Right lobe of liver (tissue), 6 donors: Measurements from ENCODE around the gene ETS2. TPM values are rescaled to one million over a fixed set of nuclear protein-coding genes. Genes with fewer than 3 reads are reported as not detected.

Experiments
- ATAC-seq, 4 donors: fragments of 200-7000 bp; cut with Tn5 transposase; one replicate each; pipeline ENCODE4 v1.9.1; 2020; ENCODE audit warnings: mild to moderate bottlenecking in 4 of 4, moderate library complexity in 4 of 4
- DNase-seq, 3 donors: peaks; one replicate each; pipeline ENCODE4 v3.0.0-alpha.2; 2020
- H3K27ac ChIP-seq, 3 donors: fragments of 200-600 bp; one replicate each; pipeline ENCODE4 v1.8.0; 2022
- H3K27me3 ChIP-seq, 2 donors: fragments of 200-600 bp; one replicate each; pipeline ENCODE4 v1.8.0; 2022
- H3K36me3 ChIP-seq, 4 donors: fragments of 200-600 bp; sonication (generic) in 1 of 4; one replicate each; pipeline versions ENCODE4 v1.5.1 to v1.8.0; 2017 to 2022; ENCODE audit warnings: control low read depth in 1 of 4
- H3K4me1 ChIP-seq, 4 donors: fragments of 200-600 bp; sonication (generic) in 1 of 4; one replicate each; pipeline versions ENCODE4 v1.5.1 to v1.8.0; 2017 to 2022; ENCODE audit warnings: control low read depth in 1 of 4
- H3K4me3 ChIP-seq, 3 donors: fragments of 200-600 bp; one replicate each; pipeline ENCODE4 v1.8.0; 2022
- H3K9me3 ChIP-seq, 4 donors: fragments of 200-600 bp; sonication (generic) in 1 of 4; one replicate each; pipeline versions ENCODE4 v1.5.1 to v1.8.0; 2017 to 2022; ENCODE audit warnings: control low read depth in 1 of 4
- CTCF ChIP-seq, 4 donors: fragments of 200-600 bp in 3 of 4; fragments of 450-650 bp in 1 of 4; IDR thresholded peaks; one replicate each; pipeline versions ENCODE4 v1.5.1 to v1.8.0; 2016 to 2022; ENCODE audit warnings: antibody characterized with exemption in 4 of 4, mild to moderate bottlenecking in 2 of 4
- POLR2A ChIP-seq: fragments of 450-650 bp; IDR thresholded peaks from one replicate; pipeline ENCODE4 v1.6.1; 2017; ENCODE audit warnings: antibody characterized with exemption, mild to moderate bottlenecking
- WGBS: methylation state at CpG from one replicate; pipeline ENCODE4 v1.1.6; 2018; ENCODE audit warnings: low coverage, low lambda C conversion rate; ENCODE audit not compliant: insufficient coverage; ENCODE audit errors: missing lambda C conversion rate; 5-methylcytosine and 5-hydroxymethylcytosine counted together
- intact Hi-C, 2 donors: fragments of 100-400 bp; cut with DNase I; formaldehyde crosslinking; loops; one replicate each; pipeline versions ENCODE4 v1.11.2 to v1.14.1; 2022
- total RNA-seq, 6 experiments: library from RNA; depleted of rRNA in 2 of 6; stranded (reverse); fragments of >200 nt in 2 of 6; fragmentation: NEBNext Ultra II Directional in 3 of 6; extraction: Animal tissue kit (Norgen Biotek cat#: 25700) in 3 of 6; gene quantifications; one replicate each; pipeline versions ENCODE4 v1.1.0 to v1.2.4, GENCODE V29; 2016 to 2023
- donor health status: DM: no; HTN: yes; CAD: no.
- donor health status: DM: no; HTN: no; CAD: no.
- donor health status: DM: no; HTN: no; CAD: no.
- donor health status: DM: no; HTN: yes; CAD: no.
- donor health status: DM: no; HTN: yes; CAD: no.

The ETS2 gene
- total RNA-seq, 6 experiments from 2014 or later: 38.3 to 252 (median 129) TPM

- intact Hi-C loops: no loop called here
- TF ChIP-seq CTCF (IDR thresholded peaks at IDR 0.05) (no peak), POLR2A (no peak)
- H3K27me3 ChIP-seq: no peaks in the 10 kb centered on the region
- peaks cover 0 to 28% (median 15%) of the 10 kb centered on the region in 4 donors for H3K36me3 ChIP-seq
- H3K4me1 ChIP-seq: peaks cover 0 to 47% (median 12%) of the 10 kb centered on the region in 4 donors
- DNase-seq (no peak), ATAC-seq (no peak)
- H3K9me3 ChIP-seq: no peaks in the 10 kb centered on the region
- WGBS: 6% methylated on average over 2 of the region's 2 CpGs
- peak overlapping the region; percentile 65 to 79 (median 70) for H3K4me3 ChIP-seq
- peak overlapping the region; percentile 96 to 99 (median 99) for H3K27ac ChIP-seq
Observed at GRCh38 chr21:38807441-38807871, 1.7 kb downstream of the ETS2 start.

- Histone ChIP-seq H3K4me1 (peaks cover 0 to 51% (median 15%) of the 10 kb centered on the region in 4 donors), H3K27ac (peak overlapping the region; percentile 96 to 99 (median 99)), H3K36me3 (peaks cover 2 to 34% (median 17%) of the 10 kb centered on the region in 4 donors), H3K4me3 (peak overlapping the region; percentile 65 to 79 (median 70)), H3K9me3 (no peaks in the 10 kb centered on the region), H3K27me3 (no peaks in the 10 kb centered on the region)
- no peak for ATAC-seq
- DNase-seq: no peak
- intact Hi-C loops: no loop called here
- WGBS: 25% methylated on average over 4 of the region's 5 CpGs
- TF ChIP-seq POLR2A (peak; percentile 36), CTCF (IDR thresholded peaks at IDR 0.05) (no peak)
Observed at GRCh38 chr21:38807986-38808385, 2.3 kb downstream of the ETS2 start.

GRCh38 chr21:38809198-38809878, 3.6 kb downstream of the ETS2 start:
- H3K36me3 ChIP-seq: peaks cover 10 to 47% (median 29%) of the 10 kb centered on the region in 4 donors
- no peaks in the 10 kb centered on the region for H3K9me3 ChIP-seq
- H3K27me3 ChIP-seq: no peaks in the 10 kb centered on the region
- TF ChIP-seq CTCF (IDR thresholded peaks at IDR 0.05) (no peak), POLR2A (peak; percentile 23)
- H3K4me3 ChIP-seq: peak overlapping the region; percentile 65 to 79 (median 70)
- intact Hi-C loops: no loop called here
- 0% methylated on average over 1 of the region's 2 CpGs for WGBS
- no peak for ATAC-seq
- no peak for DNase-seq
- peak overlapping the region; percentile 96 to 99 (median 99) for H3K27ac ChIP-seq
- H3K4me1 ChIP-seq: peaks cover 0 to 57% (median 19%) of the 10 kb centered on the region in 4 donors

- H3K9me3 ChIP-seq: no peaks in the 10 kb centered on the region
- ATAC-seq (no peak), DNase-seq (no peak)
- H3K36me3 ChIP-seq: peaks cover 10 to 56% (median 35%) of the 10 kb centered on the region in 4 donors
- WGBS: 66% methylated on average over 8 of the region's 8 CpGs
- peak overlapping the region; percentile 96 to 99 (median 99) for H3K27ac ChIP-seq
- peaks cover 0 to 50% (median 19%) of the 10 kb centered on the region in 4 donors for H3K4me1 ChIP-seq
- H3K4me3 ChIP-seq: peak overlapping the region; percentile 4 to 70 (median 65)
- intact Hi-C loops: loop anchor here in 1 of 2 donors (10.0 kb wide), 1 partner anchor 75 kb away; no protein-coding TSS in a partner anchor
- H3K27me3 ChIP-seq: no peaks in the 10 kb centered on the region
- TF ChIP-seq CTCF (IDR thresholded peaks at IDR 0.05) (no peak), POLR2A (no peak)
Observed at GRCh38 chr21:38810034-38810825, 4.5 kb downstream of the ETS2 start.
